ENCODE results near the gene MILR1. TPM values are rescaled to one million over a fixed set of nuclear protein-coding genes. Genes with fewer than 3 reads are reported as not detected.
"Not testable (repeated sequence)": the region's sequence is repeated elsewhere in the genome, so short reads cannot be mapped to it uniquely, and the experiment has no call there.

Gene MILR1
- total RNA-seq, 1 donor from 2014 or later, result not detected

DNA sequence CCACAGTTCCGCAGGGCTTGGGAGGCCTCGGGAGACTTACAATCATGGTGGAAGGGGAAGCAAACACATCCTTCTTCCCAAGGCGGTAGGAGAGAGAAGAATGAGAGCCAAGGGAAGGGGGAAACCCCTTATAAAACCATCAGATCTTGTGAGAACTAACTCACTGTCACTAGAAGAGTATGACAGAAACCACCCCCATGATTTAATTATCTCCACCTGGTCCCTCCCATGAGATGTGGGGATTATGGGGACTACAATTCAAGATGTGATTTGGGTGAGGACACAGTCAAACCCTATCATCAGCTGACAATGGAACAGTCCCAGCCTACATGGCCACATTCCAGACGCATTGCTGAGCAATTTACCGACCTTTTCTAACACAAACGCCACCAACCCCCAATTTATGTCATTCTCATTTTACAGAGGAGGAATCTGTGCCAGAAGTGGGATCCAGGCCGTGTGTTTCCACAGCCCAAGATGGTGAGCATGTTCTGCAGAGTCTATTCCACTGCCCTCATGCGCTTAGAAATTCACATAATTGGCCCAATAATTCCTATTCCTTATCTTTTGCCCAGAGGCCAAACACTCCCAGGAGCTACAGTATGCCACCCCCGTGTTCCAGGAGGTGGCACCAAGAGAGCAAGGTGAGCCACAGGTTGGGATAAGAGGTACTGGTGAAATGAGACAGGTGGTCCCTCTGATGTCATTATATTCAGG, 17.3 kb downstream of the MILR1 start:
- Mint-ChIP-seq H3K36me3 (ENCODE audit: unreplicated experiment) (no peaks in the 10 kb centered on the region), H3K9me3 (ENCODE audit: unreplicated experiment) (no peaks in the 10 kb centered on the region), H3K27me3 (ENCODE audit: unreplicated experiment) (peaks cover 10% of the 10 kb centered on the region), H3K4me1 (ENCODE audit: unreplicated experiment) (no peaks in the 10 kb centered on the region), H3K27ac (ENCODE audit: unreplicated experiment) (no peak overlapping the region), H3K4me3 (ENCODE audit: unreplicated experiment) (no peak overlapping the region)
- TF ChIP-seq CTCF (IDR thresholded peaks at IDR 0.05), result no peak
- no peak for DNase-seq (ENCODE audit: extremely low spot score, unreplicated experiment)

GRCh38 chr17:64466834-64467233, 17.9 kb downstream of the MILR1 start:
- H3K9me3 Mint-ChIP-seq (ENCODE audit: unreplicated experiment); H3K4me1 Mint-ChIP-seq (ENCODE audit: unreplicated experiment); H3K4me3 Mint-ChIP-seq (ENCODE audit: unreplicated experiment); H3K36me3 Mint-ChIP-seq (ENCODE audit: unreplicated experiment); H3K27me3 Mint-ChIP-seq (ENCODE audit: unreplicated experiment); H3K27ac Mint-ChIP-seq (ENCODE audit: unreplicated experiment); DNase-seq (ENCODE audit: extremely low spot score, unreplicated experiment): not testable (repeated sequence)

GRCh38 chr17:64470625-64471024, 21.7 kb downstream of the MILR1 start:
- no peak overlapping the region for H3K4me3 Mint-ChIP-seq (ENCODE audit: unreplicated experiment)
- no peaks in the 10 kb centered on the region for H3K4me1 Mint-ChIP-seq (ENCODE audit: unreplicated experiment)
- no peak for DNase-seq (ENCODE audit: extremely low spot score, unreplicated experiment)
- H3K36me3 Mint-ChIP-seq (ENCODE audit: unreplicated experiment), result no peaks in the 10 kb centered on the region
- peaks cover 6% of the 10 kb centered on the region for H3K27me3 Mint-ChIP-seq (ENCODE audit: unreplicated experiment)
- no peak overlapping the region for H3K27ac Mint-ChIP-seq (ENCODE audit: unreplicated experiment)
- no peak for TF ChIP-seq CTCF (IDR thresholded peaks at IDR 0.05)
- no peaks in the 10 kb centered on the region for H3K9me3 Mint-ChIP-seq (ENCODE audit: unreplicated experiment)

- no peak overlapping the region for H3K4me3 Mint-ChIP-seq (ENCODE audit: unreplicated experiment)
- no peaks in the 10 kb centered on the region for H3K9me3 Mint-ChIP-seq (ENCODE audit: unreplicated experiment)
- H3K27me3 Mint-ChIP-seq (ENCODE audit: unreplicated experiment), result peaks cover 3% of the 10 kb centered on the region
- DNase-seq (ENCODE audit: extremely low spot score, unreplicated experiment), result no peak
- no peaks in the 10 kb centered on the region for H3K4me1 Mint-ChIP-seq (ENCODE audit: unreplicated experiment)
- no peaks in the 10 kb centered on the region for H3K36me3 Mint-ChIP-seq (ENCODE audit: unreplicated experiment)
- TF ChIP-seq CTCF (IDR thresholded peaks at IDR 0.05), result no peak
- H3K27ac Mint-ChIP-seq (ENCODE audit: unreplicated experiment), result no peak overlapping the region
These were observed 22.5 kb downstream of the MILR1 start for GRCh38 chr17:64471440-64471839.

DNA sequence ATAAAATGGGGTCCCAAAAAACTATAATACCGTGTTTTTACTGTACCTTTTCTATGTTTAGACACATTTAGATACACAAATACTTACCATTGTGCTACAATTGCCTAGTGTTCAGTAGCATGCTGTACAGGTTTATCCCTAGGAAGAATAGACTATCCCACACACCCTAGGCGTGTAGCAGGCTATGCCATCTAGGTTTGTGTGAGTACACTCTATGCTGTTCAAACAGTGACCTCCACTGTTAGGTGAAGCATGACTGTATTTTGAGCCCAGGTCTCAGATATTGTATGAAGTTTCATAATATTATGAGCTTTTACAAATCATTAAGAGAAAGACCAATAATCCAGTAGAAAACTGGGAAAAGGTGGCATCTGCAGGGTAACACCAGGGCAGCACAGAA, 23.6 kb downstream of the MILR1 start:
- peaks cover 2% of the 10 kb centered on the region for H3K36me3 Mint-ChIP-seq (ENCODE audit: unreplicated experiment)
- H3K4me3 Mint-ChIP-seq (ENCODE audit: unreplicated experiment), result no peak overlapping the region
- DNase-seq (ENCODE audit: extremely low spot score, unreplicated experiment), result no peak
- H3K4me1 Mint-ChIP-seq (ENCODE audit: unreplicated experiment), result no peaks in the 10 kb centered on the region
- no peaks in the 10 kb centered on the region for H3K9me3 Mint-ChIP-seq (ENCODE audit: unreplicated experiment)
- TF ChIP-seq CTCF (IDR thresholded peaks at IDR 0.05), result no peak
- H3K27me3 Mint-ChIP-seq (ENCODE audit: unreplicated experiment), result no peaks in the 10 kb centered on the region
- H3K27ac Mint-ChIP-seq (ENCODE audit: unreplicated experiment), result no peak overlapping the region
